ENCODE results near the gene NPAS3.

The NPAS3 gene

GRCh38 chr14:32980902-32981501, 42.3 kb downstream of the NPAS3 start:
- Histone ChIP-seq H3K27ac (ENCODE audit: insufficient read depth, low read depth, low read length, poor library complexity, severe bottlenecking) (no peak overlapping the region), H3K27me3 (ENCODE audit: control insufficient read depth, insufficient read depth, low read length, poor library complexity, severe bottlenecking) (no peaks in the 10 kb centered on the region), H3K4me1 (ENCODE audit: control insufficient read depth, insufficient read depth, low read length) (peaks cover 3% of the 10 kb centered on the region), H3K4me3 (ENCODE audit: insufficient read depth, low read depth, low read length) (no peak overlapping the region), H3K36me3 (ENCODE audit: control insufficient read depth, insufficient read depth, low read length) (no peaks in the 10 kb centered on the region), H3K9me3 (ENCODE audit: control insufficient read depth, low read length) (no peaks in the 10 kb centered on the region)
- 53 to 70% methylated on average over 2 of the region's 3 CpGs for WGBS, 2 experiments

- H3K9me3 ChIP-seq (ENCODE audit: control insufficient read depth, low read length), result no peaks in the 10 kb centered on the region
- H3K27ac ChIP-seq (ENCODE audit: insufficient read depth, low read depth, low read length, poor library complexity, severe bottlenecking), result no peak overlapping the region
- H3K27me3 ChIP-seq (ENCODE audit: control insufficient read depth, insufficient read depth, low read length, poor library complexity, severe bottlenecking), result no peaks in the 10 kb centered on the region
- no peak overlapping the region for H3K4me3 ChIP-seq (ENCODE audit: insufficient read depth, low read depth, low read length)
- no peaks in the 10 kb centered on the region for H3K36me3 ChIP-seq (ENCODE audit: control insufficient read depth, insufficient read depth, low read length)
- H3K4me1 ChIP-seq (ENCODE audit: control insufficient read depth, insufficient read depth, low read length), result peaks cover 14% of the 10 kb centered on the region
- 93 to 98% methylated on average over 2 of the region's 2 CpGs for WGBS, 2 experiments
Observed at GRCh38 chr14:32984241-32984930, 45.7 kb downstream of the NPAS3 start.

GRCh38 chr14:32985866-32986265, 47.2 kb downstream of the NPAS3 start:
- Histone ChIP-seq H3K4me3 (ENCODE audit: insufficient read depth, low read depth, low read length) (no peak overlapping the region), H3K27me3 (ENCODE audit: control insufficient read depth, insufficient read depth, low read length, poor library complexity, severe bottlenecking) (no peaks in the 10 kb centered on the region), H3K36me3 (ENCODE audit: control insufficient read depth, insufficient read depth, low read length) (no peaks in the 10 kb centered on the region), H3K9me3 (ENCODE audit: control insufficient read depth, low read length) (no peaks in the 10 kb centered on the region), H3K4me1 (ENCODE audit: control insufficient read depth, insufficient read depth, low read length) (peaks cover 14% of the 10 kb centered on the region), H3K27ac (ENCODE audit: insufficient read depth, low read depth, low read length, poor library complexity, severe bottlenecking) (peak overlapping the region; percentile 19)
- WGBS, 2 experiments, result 94% methylated on average over 8 of the region's 8 CpGs

GRCh38 chr14:32986791-32987540, 48.3 kb downstream of the NPAS3 start:
- no peaks in the 10 kb centered on the region for H3K36me3 ChIP-seq (ENCODE audit: control insufficient read depth, insufficient read depth, low read length)
- H3K4me3 ChIP-seq (ENCODE audit: insufficient read depth, low read depth, low read length), result no peak overlapping the region
- H3K27ac ChIP-seq (ENCODE audit: insufficient read depth, low read depth, low read length, poor library complexity, severe bottlenecking), result peak overlapping the region; percentile 83
- peaks cover 14% of the 10 kb centered on the region for H3K4me1 ChIP-seq (ENCODE audit: control insufficient read depth, insufficient read depth, low read length)
- no peaks in the 10 kb centered on the region for H3K27me3 ChIP-seq (ENCODE audit: control insufficient read depth, insufficient read depth, low read length, poor library complexity, severe bottlenecking)
- no peaks in the 10 kb centered on the region for H3K9me3 ChIP-seq (ENCODE audit: control insufficient read depth, low read length)
- 38 to 58% methylated on average over 5 to 6 of the region's 7 CpGs for WGBS, 2 experiments

GRCh38 chr14:32991691-32992090, 53.0 kb downstream of the NPAS3 start:
- no peak overlapping the region for H3K27ac ChIP-seq (ENCODE audit: insufficient read depth, low read depth, low read length, poor library complexity, severe bottlenecking)
- 89 to 95% methylated on average over 4 of the region's 4 CpGs for WGBS, 2 experiments

GRCh38 chr14:32993921-32994320, 55.2 kb downstream of the NPAS3 start:
- Histone ChIP-seq H3K4me3 (ENCODE audit: insufficient read depth, low read depth, low read length) (no peak overlapping the region), H3K27me3 (ENCODE audit: control insufficient read depth, insufficient read depth, low read length, poor library complexity, severe bottlenecking) (no peaks in the 10 kb centered on the region), H3K9me3 (ENCODE audit: control insufficient read depth, low read length) (no peaks in the 10 kb centered on the region), H3K36me3 (ENCODE audit: control insufficient read depth, insufficient read depth, low read length) (no peaks in the 10 kb centered on the region), H3K27ac (ENCODE audit: insufficient read depth, low read depth, low read length, poor library complexity, severe bottlenecking) (no peak overlapping the region), H3K4me1 (ENCODE audit: control insufficient read depth, insufficient read depth, low read length) (no peaks in the 10 kb centered on the region)

More at GRCh38 chr14:32991691-32992090, 53.0 kb downstream of the NPAS3 start:
- Histone ChIP-seq H3K4me3 (ENCODE audit: insufficient read depth, low read depth, low read length) (no peak overlapping the region), H3K9me3 (ENCODE audit: control insufficient read depth, low read length) (no peaks in the 10 kb centered on the region), H3K4me1 (ENCODE audit: control insufficient read depth, insufficient read depth, low read length) (peaks cover 5% of the 10 kb centered on the region), H3K36me3 (ENCODE audit: control insufficient read depth, insufficient read depth, low read length) (no peaks in the 10 kb centered on the region), H3K27me3 (ENCODE audit: control insufficient read depth, insufficient read depth, low read length, poor library complexity, severe bottlenecking) (no peaks in the 10 kb centered on the region)

GRCh38 chr14:32996343-32996742, 57.7 kb downstream of the NPAS3 start:
- WGBS, 2 experiments, result 96% methylated on average over 3 of the region's 3 CpGs
- Histone ChIP-seq H3K36me3 (ENCODE audit: control insufficient read depth, insufficient read depth, low read length) (no peaks in the 10 kb centered on the region), H3K4me1 (ENCODE audit: control insufficient read depth, insufficient read depth, low read length) (no peaks in the 10 kb centered on the region), H3K9me3 (ENCODE audit: control insufficient read depth, low read length) (no peaks in the 10 kb centered on the region), H3K4me3 (ENCODE audit: insufficient read depth, low read depth, low read length) (no peak overlapping the region), H3K27ac (ENCODE audit: insufficient read depth, low read depth, low read length, poor library complexity, severe bottlenecking) (no peak overlapping the region), H3K27me3 (ENCODE audit: control insufficient read depth, insufficient read depth, low read length, poor library complexity, severe bottlenecking) (no peaks in the 10 kb centered on the region)

- H3K9me3 ChIP-seq (ENCODE audit: control insufficient read depth, low read length), result no peaks in the 10 kb centered on the region
- H3K4me3 ChIP-seq (ENCODE audit: insufficient read depth, low read depth, low read length), result no peak overlapping the region
- no peaks in the 10 kb centered on the region for H3K36me3 ChIP-seq (ENCODE audit: control insufficient read depth, insufficient read depth, low read length)
- no peak overlapping the region for H3K27ac ChIP-seq (ENCODE audit: insufficient read depth, low read depth, low read length, poor library complexity, severe bottlenecking)
- no peaks in the 10 kb centered on the region for H3K27me3 ChIP-seq (ENCODE audit: control insufficient read depth, insufficient read depth, low read length, poor library complexity, severe bottlenecking)
- no peaks in the 10 kb centered on the region for H3K4me1 ChIP-seq (ENCODE audit: control insufficient read depth, insufficient read depth, low read length)
Observed at GRCh38 chr14:32998433-32998832, 59.8 kb downstream of the NPAS3 start.

- Histone ChIP-seq H3K4me1 (ENCODE audit: control insufficient read depth, insufficient read depth, low read length) (no peaks in the 10 kb centered on the region), H3K27me3 (ENCODE audit: control insufficient read depth, insufficient read depth, low read length, poor library complexity, severe bottlenecking) (no peaks in the 10 kb centered on the region), H3K36me3 (ENCODE audit: control insufficient read depth, insufficient read depth, low read length) (no peaks in the 10 kb centered on the region), H3K27ac (ENCODE audit: insufficient read depth, low read depth, low read length, poor library complexity, severe bottlenecking) (no peak overlapping the region), H3K9me3 (ENCODE audit: control insufficient read depth, low read length) (no peaks in the 10 kb centered on the region), H3K4me3 (ENCODE audit: insufficient read depth, low read depth, low read length) (no peak overlapping the region)
- 93 to 98% methylated on average over 3 of the region's 3 CpGs for WGBS, 2 experiments
Observed at GRCh38 chr14:33009673-33010072, 71.0 kb downstream of the NPAS3 start.

GRCh38 chr14:33010495-33010894, 71.8 kb downstream of the NPAS3 start:
- no peaks in the 10 kb centered on the region for H3K36me3 ChIP-seq (ENCODE audit: control insufficient read depth, insufficient read depth, low read length)
- 89 to 98% methylated on average over 3 of the region's 3 CpGs for WGBS, 2 experiments
- no peak overlapping the region for H3K4me3 ChIP-seq (ENCODE audit: insufficient read depth, low read depth, low read length)
- H3K27me3 ChIP-seq (ENCODE audit: control insufficient read depth, insufficient read depth, low read length, poor library complexity, severe bottlenecking), result no peaks in the 10 kb centered on the region
- H3K9me3 ChIP-seq (ENCODE audit: control insufficient read depth, low read length), result no peaks in the 10 kb centered on the region
- no peaks in the 10 kb centered on the region for H3K4me1 ChIP-seq (ENCODE audit: control insufficient read depth, insufficient read depth, low read length)
- no peak overlapping the region for H3K27ac ChIP-seq (ENCODE audit: insufficient read depth, low read depth, low read length, poor library complexity, severe bottlenecking)

All from ectodermal cell (in vitro differentiated cells).